K562 (cell line): ENCODE measurements around the gene LASP1NB.

Experiments
- CBFA2T3 ChIP-seq: fragments of 450-650 bp; IDR thresholded peaks from 2 replicates; pipeline ENCODE4 v1.6.1; 2017
- GABPB1 ChIP-seq: sonication (generic); formaldehyde crosslinking; IDR thresholded peaks from 2 replicates; pipeline ENCODE4 v1.8.0; 2022; ENCODE audit warnings: mild to moderate bottlenecking, missing genetic modification reagents
- HNRNPH1 ChIP-seq: fragments of 200-400 bp; formaldehyde crosslinking; optimal IDR thresholded peaks from 2 replicates; pipeline ENCODE3; 2017; ENCODE audit warnings: low read depth, mild to moderate bottlenecking, low read length, moderate library complexity
- IRF1 ChIP-seq: sonication (generic); formaldehyde crosslinking; IDR thresholded peaks from 2 replicates; pipeline ENCODE4 v1.8.0; 2022; ENCODE audit warnings: missing genetic modification reagents, mild to moderate bottlenecking, borderline replicate concordance
- MAFF ChIP-seq: IDR thresholded peaks from 2 replicates; pipeline ENCODE4 v1.6.1; 2012; ENCODE audit warnings: low read length, improper control_type of control experiment
- MBD2 ChIP-seq: sonication (generic); IDR thresholded peaks from 2 replicates; pipeline ENCODE4 v1.6.1; 2016; ENCODE audit warnings: low read depth, borderline replicate concordance
- MCM7 ChIP-seq, 2 experiments: fragments of 450-650 bp; IDR thresholded peaks; 2 replicates each; pipeline ENCODE4 v1.6.1; 2016 to 2018
- MTA3 ChIP-seq: fragments of 450-650 bp; formaldehyde crosslinking; IDR thresholded peaks from 2 replicates; pipeline ENCODE4 v1.6.1; 2017; ENCODE audit warnings: mild to moderate bottlenecking, borderline replicate concordance
- NFE2 ChIP-seq: IDR thresholded peaks from 2 replicates; pipeline ENCODE4 v1.6.1; 2014; ENCODE audit warnings: antibody characterized with exemption, low read depth
- NONO ChIP-seq, 2 experiments: fragments of 200-400 bp in 1 of 2; fragments of 450-650 bp in 1 of 2; formaldehyde crosslinking in 1 of 2; IDR thresholded peaks; 2 replicates each; pipeline ENCODE4 v1.6.1; 2017; ENCODE audit warnings: low read depth in 2 of 2, mild to moderate bottlenecking in 2 of 2, moderate library complexity in 2 of 2, low read length in 1 of 2
- PTBP1 ChIP-seq: fragments of 200-400 bp; formaldehyde crosslinking; IDR thresholded peaks from 2 replicates; pipeline ENCODE4 v1.6.1; 2017; ENCODE audit warnings: low read depth, low read length
- RBM14 ChIP-seq: fragments of 200-400 bp; formaldehyde crosslinking; IDR thresholded peaks from 2 replicates; pipeline ENCODE4 v1.6.1; 2018; ENCODE audit warnings: low read depth, mild to moderate bottlenecking, low read length, moderate library complexity, borderline replicate concordance; ENCODE audit not compliant: insufficient read depth
- RBM39 ChIP-seq: fragments of 200-400 bp; formaldehyde crosslinking; optimal IDR thresholded peaks from 2 replicates; pipeline ENCODE3; 2018; ENCODE audit warnings: low read depth, low read length
- SRSF7 ChIP-seq: fragments of 200-400 bp; formaldehyde crosslinking; optimal IDR thresholded peaks from 2 replicates; pipeline ENCODE3; 2017; ENCODE audit warnings: mild to moderate bottlenecking, low read depth, low read length
- TEAD1 ChIP-seq, 2 experiments: fragments of 450-650 bp in 1 of 2; sonication (generic) in 1 of 2; formaldehyde crosslinking; IDR thresholded peaks; 2 replicates each; pipeline versions ENCODE4 v1.4.0 to v1.8.0; 2020 to 2022; ENCODE audit warnings: mild to moderate bottlenecking in 2 of 2, missing genetic modification reagents in 1 of 2
- ZNF507 ChIP-seq: conservative IDR thresholded peaks from 2 replicates; pipeline ENCODE4 v1.6.1; 2017; ENCODE audit warnings: missing genetic modification characterization, missing compliant biosample characterization
- ZNF75A ChIP-seq: fragments of 450-650 bp; formaldehyde crosslinking; IDR thresholded peaks from 2 replicates; pipeline ENCODE4 v1.4.0; 2020; ENCODE audit warnings: mild to moderate bottlenecking
- TF ChIP-seq, protein P1 (sequence below): fragments of 250-450 bp; sonication (Bioruptor Pico); IDR thresholded peaks from 2 replicates; pipeline ENCODE4 v1.4.0; 2020; ENCODE audit warnings: mild to moderate bottlenecking, moderate library complexity
- TF ChIP-seq, protein P2 (sequence below): fragments of 450-650 bp; formaldehyde crosslinking; IDR thresholded peaks from 2 replicates; pipeline ENCODE4 v1.4.0; 2020; ENCODE audit warnings: mild to moderate bottlenecking, moderate library complexity
- TF ChIP-seq, protein P3 (sequence below): fragments of 200-400 bp; formaldehyde crosslinking; IDR thresholded peaks from 2 replicates; pipeline ENCODE4 v1.6.1; 2017; ENCODE audit warnings: mild to moderate bottlenecking, low read depth, low read length, moderate library complexity

LASP1NB gene

DNA sequence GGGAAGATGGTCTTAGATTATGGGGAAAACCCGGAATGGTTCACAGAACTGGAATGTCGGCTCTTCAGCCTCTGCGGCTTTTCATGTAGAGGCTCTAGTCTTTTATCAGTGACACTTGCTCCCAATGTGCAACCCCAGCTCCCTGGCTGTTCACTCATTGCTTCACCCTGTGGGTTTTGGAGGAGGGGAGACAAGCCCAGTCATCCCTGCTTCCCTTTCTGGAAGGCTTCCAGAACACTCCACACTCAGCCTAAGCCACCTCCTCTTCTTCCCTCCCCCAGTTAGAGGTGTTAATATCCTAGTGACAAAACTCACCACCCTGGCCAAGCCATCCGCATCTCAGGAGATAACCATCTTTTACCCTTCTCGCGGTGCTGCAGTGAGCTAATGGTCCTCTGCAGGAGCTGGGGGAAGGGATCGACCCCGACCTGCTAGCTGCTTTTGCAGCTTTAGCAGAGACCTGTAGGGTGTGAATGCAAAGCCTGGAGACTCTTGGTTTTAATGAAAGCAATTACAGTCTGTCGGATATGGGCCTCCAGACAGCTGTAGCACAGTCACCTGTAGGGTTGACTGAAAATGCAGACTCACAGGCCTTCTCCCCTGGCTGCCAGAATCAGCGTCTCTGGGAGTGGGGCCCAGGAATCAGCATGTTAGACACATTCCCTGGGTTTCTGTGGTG, 24.3 kb upstream of the LASP1NB start (continued):
- no peak for TF ChIP-seq TEAD1 (CRISPR knock-in tag; IDR thresholded peaks at IDR 0.05)
- peak; percentile 47; the same call in 1 of the 2 replicates for TF ChIP-seq MBD2
- no peak for TF ChIP-seq IRF1 (CRISPR knock-in tag)
- TF ChIP-seq MTA3: peak; percentile 38; the same call in 1 of the 2 replicates
- no peak for TF ChIP-seq MCM7 (IDR thresholded peaks at IDR 0.05)
- peak; percentile 74 for TF ChIP-seq CBFA2T3
- TF ChIP-seq NFE2: peak; percentile 89
- TF ChIP-seq RBM39: no peak
- TF ChIP-seq, protein P1, sequence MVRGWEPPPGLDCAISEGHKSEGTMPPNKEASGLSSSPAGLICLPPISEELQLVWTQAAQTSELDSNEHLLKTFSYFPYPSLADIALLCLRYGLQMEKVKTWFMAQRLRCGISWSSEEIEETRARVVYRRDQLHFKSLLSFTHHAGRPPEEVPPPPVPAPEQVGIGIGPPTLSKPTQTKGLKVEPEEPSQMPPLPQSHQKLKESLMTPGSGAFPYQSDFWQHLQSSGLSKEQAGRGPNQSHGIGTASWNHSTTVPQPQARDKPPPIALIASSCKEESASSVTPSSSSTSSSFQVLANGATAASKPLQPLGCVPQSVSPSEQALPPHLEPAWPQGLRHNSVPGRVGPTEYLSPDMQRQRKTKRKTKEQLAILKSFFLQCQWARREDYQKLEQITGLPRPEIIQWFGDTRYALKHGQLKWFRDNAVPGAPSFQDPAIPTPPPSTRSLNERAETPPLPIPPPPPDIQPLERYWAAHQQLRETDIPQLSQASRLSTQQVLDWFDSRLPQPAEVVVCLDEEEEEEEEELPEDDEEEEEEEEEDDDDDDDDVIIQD (CRISPR knock-in tag): no peak
- TF ChIP-seq, protein P2, sequence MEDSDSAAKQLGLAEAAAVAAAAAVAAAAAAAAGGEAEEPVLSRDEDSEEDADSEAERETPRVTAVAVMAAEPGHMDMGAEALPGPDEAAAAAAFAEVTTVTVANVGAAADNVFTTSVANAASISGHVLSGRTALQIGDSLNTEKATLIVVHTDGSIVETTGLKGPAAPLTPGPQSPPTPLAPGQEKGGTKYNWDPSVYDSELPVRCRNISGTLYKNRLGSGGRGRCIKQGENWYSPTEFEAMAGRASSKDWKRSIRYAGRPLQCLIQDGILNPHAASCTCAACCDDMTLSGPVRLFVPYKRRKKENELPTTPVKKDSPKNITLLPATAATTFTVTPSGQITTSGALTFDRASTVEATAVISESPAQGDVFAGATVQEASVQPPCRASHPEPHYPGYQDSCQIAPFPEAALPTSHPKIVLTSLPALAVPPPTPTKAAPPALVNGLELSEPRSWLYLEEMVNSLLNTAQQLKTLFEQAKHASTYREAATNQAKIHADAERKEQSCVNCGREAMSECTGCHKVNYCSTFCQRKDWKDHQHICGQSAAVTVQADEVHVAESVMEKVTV (CRISPR knock-in tag): no peak
- no peak for TF ChIP-seq SRSF7
- TF ChIP-seq GABPB1 (CRISPR knock-in tag): no peak
- TF ChIP-seq MAFF: peak; percentile 23; the same call in 1 of the 2 replicates
- no peak for TF ChIP-seq NONO (IDR thresholded peaks at IDR 0.05; ENCODE audit: low read depth in 2 of 2, low read length in 1 of 2)
- TF ChIP-seq PTBP1: no peak
- no peak for TF ChIP-seq HNRNPH1
- TF ChIP-seq, protein P3, sequence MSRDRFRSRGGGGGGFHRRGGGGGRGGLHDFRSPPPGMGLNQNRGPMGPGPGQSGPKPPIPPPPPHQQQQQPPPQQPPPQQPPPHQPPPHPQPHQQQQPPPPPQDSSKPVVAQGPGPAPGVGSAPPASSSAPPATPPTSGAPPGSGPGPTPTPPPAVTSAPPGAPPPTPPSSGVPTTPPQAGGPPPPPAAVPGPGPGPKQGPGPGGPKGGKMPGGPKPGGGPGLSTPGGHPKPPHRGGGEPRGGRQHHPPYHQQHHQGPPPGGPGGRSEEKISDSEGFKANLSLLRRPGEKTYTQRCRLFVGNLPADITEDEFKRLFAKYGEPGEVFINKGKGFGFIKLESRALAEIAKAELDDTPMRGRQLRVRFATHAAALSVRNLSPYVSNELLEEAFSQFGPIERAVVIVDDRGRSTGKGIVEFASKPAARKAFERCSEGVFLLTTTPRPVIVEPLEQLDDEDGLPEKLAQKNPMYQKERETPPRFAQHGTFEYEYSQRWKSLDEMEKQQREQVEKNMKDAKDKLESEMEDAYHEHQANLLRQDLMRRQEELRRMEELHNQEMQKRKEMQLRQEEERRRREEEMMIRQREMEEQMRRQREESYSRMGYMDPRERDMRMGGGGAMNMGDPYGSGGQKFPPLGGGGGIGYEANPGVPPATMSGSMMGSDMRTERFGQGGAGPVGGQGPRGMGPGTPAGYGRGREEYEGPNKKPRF: no peak
- no peak for TF ChIP-seq ZNF75A (CRISPR knock-in tag)
- TF ChIP-seq RBM14: no peak
- no peak for TF ChIP-seq ZNF507 (tag)
